Activated CD8-positive, alpha-beta T cell treated with anti-CD3 and anti-CD28 coated beads for 36 hours (primary cell): Measurements from ENCODE around the gene MYLK4. TPM values are rescaled to one million over a fixed set of nuclear protein-coding genes. Genes with fewer than 3 reads are reported as not detected.

Experiments
- ATAC-seq: fragments of 200-7000 bp; cut with Tn5 transposase; one replicate; pipeline ENCODE4 v1.10.0; 2021; ENCODE audit warnings: mild to moderate bottlenecking, moderate library complexity
- CTCF ChIA-PET: fragments of 350-600 bp; sonication (Branson Sonifier 250); formaldehyde crosslinking; loops from one replicate; lab custom pipeline; 2021; ENCODE audit warnings: antibody characterized with exemption; lab: Charles Lee
- POLR2A ChIA-PET: fragments of 350-600 bp; sonication (Branson Sonifier 250); formaldehyde crosslinking; loops from one replicate; lab custom pipeline; 2021; ENCODE audit warnings: antibody characterized with exemption; lab: Charles Lee
- DNase-seq: peaks from one replicate; pipeline ENCODE4 v3.0.0-alpha.2; 2020
- H3K27ac Mint-ChIP-seq: one replicate; pipeline ENCODE4 v1.8.0; 2021; ENCODE audit warnings: mild to moderate bottlenecking, mixed read lengths
- H3K27me3 Mint-ChIP-seq: one replicate; pipeline ENCODE4 v1.8.0; 2021; ENCODE audit warnings: mixed read lengths
- H3K36me3 Mint-ChIP-seq: one replicate; pipeline ENCODE4 v1.8.0; 2021; ENCODE audit warnings: low read depth, mixed read lengths
- H3K4me1 Mint-ChIP-seq: one replicate; pipeline ENCODE4 v1.8.0; 2021; ENCODE audit warnings: low read depth, mixed read lengths
- H3K4me3 Mint-ChIP-seq: one replicate; pipeline ENCODE4 v1.8.0; 2021; ENCODE audit warnings: mild to moderate bottlenecking, moderate library complexity, mixed read lengths
- H3K9me3 Mint-ChIP-seq: one replicate; pipeline ENCODE4 v1.8.0; 2021; ENCODE audit warnings: mixed read lengths
- intact Hi-C: fragments of 100-400 bp; cut with micrococcal nuclease; formaldehyde crosslinking; loops from one replicate; pipeline ENCODE4 v1.10.0; 2022
- total RNA-seq, 2 experiments: library from RNA; stranded (reverse); gene quantifications; one replicate each; pipeline ENCODE4 v1.2.3, GENCODE V29; 2021
- TF ChIP-seq, protein P1 (sequence below): fragments of 200-600 bp; IDR thresholded peaks from one replicate; pipeline ENCODE4 v1.8.0; 2022; ENCODE audit warnings: antibody characterized with exemption, mild to moderate bottlenecking

Gene MYLK4
- total RNA-seq, 2 experiments from 2014 or later = 0.09 to 0.11 TPM

DNA sequence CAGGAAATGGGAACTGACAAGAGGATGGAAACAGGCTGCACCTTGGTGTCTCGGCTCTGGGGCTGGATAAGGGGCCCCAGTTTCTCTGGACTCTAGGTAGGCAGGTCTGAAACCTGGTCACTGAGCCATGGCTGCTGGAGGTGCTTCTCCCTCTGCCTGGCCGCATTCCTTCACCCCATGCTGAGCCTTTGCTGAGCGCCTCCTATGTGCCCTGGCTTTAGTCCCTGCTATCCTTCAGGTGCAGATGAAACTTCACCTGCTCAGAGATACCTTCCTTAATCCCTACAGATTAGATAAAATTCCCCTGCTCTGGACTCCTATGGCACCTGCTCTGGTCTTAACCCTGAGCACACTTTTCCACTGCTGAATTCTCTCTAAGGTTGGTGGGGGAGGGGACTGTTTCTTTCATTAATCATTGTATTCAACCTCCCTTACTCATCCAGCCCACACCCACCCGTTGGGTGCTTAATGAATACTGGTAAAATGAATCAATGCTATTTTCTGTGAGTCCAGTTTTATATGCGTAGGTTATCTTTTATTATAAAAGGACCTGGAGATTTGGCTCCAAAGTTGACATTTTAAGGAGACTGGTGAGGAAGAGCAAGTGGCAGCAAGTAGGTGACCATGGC is 19.3 kb downstream of the MYLK4 start:
- H3K27me3 Mint-ChIP-seq = peaks cover 4% of the 10 kb centered on the region
- H3K9me3 Mint-ChIP-seq = no peaks in the 10 kb centered on the region
- H3K36me3 Mint-ChIP-seq = no peaks in the 10 kb centered on the region
- ATAC-seq (no peak), DNase-seq (no peak)
- peaks cover 4% of the 10 kb centered on the region for H3K4me1 Mint-ChIP-seq
- TF ChIP-seq, protein P1, sequence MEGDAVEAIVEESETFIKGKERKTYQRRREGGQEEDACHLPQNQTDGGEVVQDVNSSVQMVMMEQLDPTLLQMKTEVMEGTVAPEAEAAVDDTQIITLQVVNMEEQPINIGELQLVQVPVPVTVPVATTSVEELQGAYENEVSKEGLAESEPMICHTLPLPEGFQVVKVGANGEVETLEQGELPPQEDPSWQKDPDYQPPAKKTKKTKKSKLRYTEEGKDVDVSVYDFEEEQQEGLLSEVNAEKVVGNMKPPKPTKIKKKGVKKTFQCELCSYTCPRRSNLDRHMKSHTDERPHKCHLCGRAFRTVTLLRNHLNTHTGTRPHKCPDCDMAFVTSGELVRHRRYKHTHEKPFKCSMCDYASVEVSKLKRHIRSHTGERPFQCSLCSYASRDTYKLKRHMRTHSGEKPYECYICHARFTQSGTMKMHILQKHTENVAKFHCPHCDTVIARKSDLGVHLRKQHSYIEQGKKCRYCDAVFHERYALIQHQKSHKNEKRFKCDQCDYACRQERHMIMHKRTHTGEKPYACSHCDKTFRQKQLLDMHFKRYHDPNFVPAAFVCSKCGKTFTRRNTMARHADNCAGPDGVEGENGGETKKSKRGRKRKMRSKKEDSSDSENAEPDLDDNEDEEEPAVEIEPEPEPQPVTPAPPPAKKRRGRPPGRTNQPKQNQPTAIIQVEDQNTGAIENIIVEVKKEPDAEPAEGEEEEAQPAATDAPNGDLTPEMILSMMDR = no peak
- ChIA-PET CTCF (interaction anchor here (11.1 kb wide), 1 partner anchor 21 kb away, joined by 224 read pairs; the partner anchor contains the start of gene MYLK4), POLR2A (no interaction called here)
- H3K27ac Mint-ChIP-seq = no peak overlapping the region
- intact Hi-C loops = no loop called here
- H3K4me3 Mint-ChIP-seq = no peak overlapping the region

DNA sequence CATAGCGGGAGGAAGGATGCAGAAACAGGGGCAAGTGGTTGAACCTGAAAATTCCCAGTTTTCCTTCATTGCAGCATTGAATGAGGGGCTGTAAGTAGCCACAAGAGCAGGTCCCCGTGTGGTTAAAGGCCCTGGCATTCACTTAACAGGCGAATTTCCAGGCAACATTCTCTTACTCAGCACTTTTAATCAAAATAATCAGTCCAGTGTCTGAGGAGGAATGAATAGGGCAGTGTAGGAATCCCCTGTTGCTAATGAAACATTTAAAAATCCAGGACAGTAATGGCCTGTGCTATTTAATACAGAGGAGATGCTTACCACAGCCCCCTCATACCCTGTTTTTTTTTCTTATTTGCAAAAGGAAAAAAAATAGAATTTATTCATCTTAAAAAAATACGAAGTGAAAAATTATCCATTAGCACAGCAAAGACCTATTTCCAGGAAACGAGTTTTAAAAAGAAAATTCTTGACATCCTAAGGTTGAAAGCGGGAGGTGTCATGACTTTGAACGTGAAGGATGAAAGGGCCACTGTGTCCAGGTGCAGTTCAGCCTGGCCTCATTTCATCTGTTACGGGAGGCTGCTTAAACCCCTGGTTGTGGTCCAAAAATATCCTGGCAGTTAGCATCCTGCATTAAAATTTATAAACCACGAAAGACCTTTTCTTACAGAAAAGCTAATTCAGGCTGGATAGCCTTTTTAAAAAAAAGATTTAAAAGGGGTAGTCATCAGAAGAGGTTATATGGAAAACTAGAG is 20.2 kb downstream of the MYLK4 start:
- Mint-ChIP-seq H3K27me3 (peaks cover 2% of the 10 kb centered on the region), H3K9me3 (no peaks in the 10 kb centered on the region), H3K4me3 (no peak overlapping the region), H3K4me1 (peaks cover 4% of the 10 kb centered on the region), H3K36me3 (no peaks in the 10 kb centered on the region), H3K27ac (no peak overlapping the region)
- intact Hi-C loops = no loop called here
- POLR2A ChIA-PET = no interaction called here
- TF ChIP-seq, protein P1 = no peak
- ATAC-seq = no peak
- DNase-seq = no peak
- CTCF ChIA-PET = interaction anchor here (1.3 to 1.5 kb wide), 2 partner anchors 19 to 20 kb away, joined by 4 read pairs; partner anchors contain the start of gene MYLK4

DNA sequence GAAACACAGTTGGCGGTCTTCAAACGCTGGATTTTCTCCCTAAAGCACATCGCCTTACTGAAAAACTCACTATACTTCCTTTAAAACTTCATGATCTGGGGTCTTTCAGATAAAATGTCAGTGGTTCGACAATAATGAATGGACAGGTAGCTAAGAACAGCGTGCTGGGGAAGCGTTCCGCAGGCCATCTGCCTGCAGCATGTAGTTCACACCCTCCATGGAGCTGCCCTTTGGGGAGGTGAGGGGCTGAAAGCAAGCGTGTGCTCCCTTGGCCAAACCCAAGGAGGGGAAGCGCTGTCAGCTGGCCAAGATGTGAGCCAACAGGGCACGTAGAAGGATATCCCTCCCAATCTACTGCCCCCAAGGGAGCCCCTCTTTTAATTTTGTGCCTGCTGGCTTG is 20.8 kb downstream of the MYLK4 start:
- intact Hi-C loops = no loop called here
- no peak overlapping the region for H3K4me3 Mint-ChIP-seq
- H3K9me3 Mint-ChIP-seq = no peaks in the 10 kb centered on the region
- H3K4me1 Mint-ChIP-seq = peaks cover 4% of the 10 kb centered on the region
- CTCF ChIA-PET = interaction anchor here (1.3 to 1.5 kb wide), 2 partner anchors 19 to 21 kb away, joined by 4 read pairs; partner anchors contain the start of gene MYLK4
- POLR2A ChIA-PET = no interaction called here
- TF ChIP-seq, protein P1 = no peak
- H3K27me3 Mint-ChIP-seq = peaks cover 1% of the 10 kb centered on the region
- DNase-seq (no peak), ATAC-seq (no peak)
- H3K27ac Mint-ChIP-seq = no peak overlapping the region
- no peaks in the 10 kb centered on the region for H3K36me3 Mint-ChIP-seq

DNA sequence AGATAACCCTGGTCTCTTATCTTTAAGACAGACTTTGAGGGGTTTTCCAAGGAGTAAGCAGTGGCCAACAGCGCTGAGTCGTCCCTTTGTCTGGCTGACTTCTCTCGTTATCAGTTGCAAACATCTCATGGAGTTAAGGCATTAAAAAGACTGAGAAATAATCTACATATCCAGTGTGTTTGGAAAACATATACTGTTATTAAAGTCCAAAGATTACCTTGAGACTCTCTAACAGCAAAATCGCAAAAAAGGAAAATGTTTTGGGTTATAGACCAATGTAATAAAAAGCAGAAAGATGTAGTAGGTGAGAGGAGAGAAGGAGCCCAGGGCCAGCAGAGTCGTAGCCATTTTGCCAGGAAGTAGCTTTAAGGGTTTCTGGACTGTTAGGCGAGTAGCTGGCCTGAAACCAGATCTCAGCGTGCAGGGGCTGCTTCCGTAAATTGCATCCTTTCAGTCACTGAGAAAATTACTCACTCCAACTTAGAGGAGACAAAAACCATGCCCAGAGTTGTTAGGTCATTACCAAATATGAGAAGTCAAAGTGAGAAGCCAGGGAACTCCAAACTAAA is 24.6 kb downstream of the MYLK4 start:
- Mint-ChIP-seq H3K27me3 (no peaks in the 10 kb centered on the region), H3K4me1 (no peaks in the 10 kb centered on the region), H3K36me3 (no peaks in the 10 kb centered on the region), H3K9me3 (peaks cover 2% of the 10 kb centered on the region), H3K4me3 (no peak overlapping the region), H3K27ac (no peak overlapping the region)
- TF ChIP-seq, protein P1 = no peak
- DNase-seq = no peak
- ATAC-seq = no peak
- intact Hi-C loops = no loop called here
- POLR2A ChIA-PET = interaction anchor here (0.5 kb wide), 1 partner anchor 339 kb away, joined by 3 read pairs; no protein-coding TSS in a partner anchor
- CTCF ChIA-PET = interaction anchor here (1.5 to 2.2 kb wide), 3 partner anchors 10 to 24 kb away, joined by 3 to 12 read pairs (median 8); partner anchors contain the start of gene MYLK4
